Spleen (tissue), 11 donors: ENCODE data around the gene GBP2. TPM values are rescaled to one million over a fixed set of nuclear protein-coding genes. Genes with fewer than 3 reads are reported as not detected.

ENCODE experiments used
- DNase-seq: peaks from one replicate; pipeline ENCODE4 v3.0.0-alpha.2; 2020
- H3K27ac ChIP-seq, 8 donors: fragments of 200-600 bp; sonication (generic) in 7 of 8; 1 replicate in 4 of 8; 2 replicates in 4 of 8; pipeline versions ENCODE4 v1.5.0 to v1.8.0; 2016 to 2021; ENCODE audit warnings: inconsistent platforms in 4 of 8, mild to moderate bottlenecking in 4 of 8, moderate library complexity in 1 of 8
- H3K27me3 ChIP-seq, 7 donors: fragments of 200-600 bp; sonication (generic) in 6 of 7; replicated peaks in 1 of 7; 1 replicate in 4 of 7; 2 replicates in 3 of 7; pipeline versions ENCODE4 v1.5.0 to v1.8.0; 2016 to 2021; ENCODE audit warnings: inconsistent platforms in 3 of 7, mild to moderate bottlenecking in 1 of 7
- H3K36me3 ChIP-seq, 6 donors: fragments of 200-600 bp; sonication (generic) in 5 of 6; 1 replicate in 4 of 6; 2 replicates in 2 of 6; pipeline versions ENCODE4 v1.5.0 to v1.8.0; 2016 to 2021; ENCODE audit warnings: inconsistent platforms in 2 of 6
- H3K4me1 ChIP-seq, 6 donors: fragments of 200-600 bp; sonication (generic) in 5 of 6; 1 replicate in 3 of 6; 2 replicates in 3 of 6; pipeline versions ENCODE4 v1.5.0 to v1.8.0; 2016 to 2021; ENCODE audit warnings: inconsistent platforms in 3 of 6
- H3K4me3 ChIP-seq, 8 donors: fragments of 200-600 bp; sonication (generic) in 7 of 8; 1 replicate in 4 of 8; 2 replicates in 4 of 8; pipeline versions ENCODE4 v1.5.0 to v1.8.0; 2016 to 2021; ENCODE audit warnings: inconsistent platforms in 4 of 8, mild to moderate bottlenecking in 4 of 8, moderate library complexity in 2 of 8
- H3K9me3 ChIP-seq, 8 donors: fragments of 200-600 bp; sonication (generic) in 7 of 8; 1 replicate in 4 of 8; 2 replicates in 4 of 8; pipeline versions ENCODE4 v1.5.0 to v1.8.0; 2016 to 2021; ENCODE audit warnings: inconsistent platforms in 4 of 8
- CTCF ChIP-seq, 11 experiments: fragments of 200-600 bp in 7 of 11; fragments of 450-650 bp in 4 of 11; sonication (generic) in 4 of 11; IDR thresholded peaks in 8 of 11; conservative IDR thresholded peaks in 3 of 11; 1 replicate in 7 of 11; 2 replicates in 4 of 11; pipeline versions ENCODE4 v1.4.0 to v1.8.0; 2016 to 2021; ENCODE audit warnings: antibody characterized with exemption in 11 of 11, inconsistent platforms in 4 of 11, mild to moderate bottlenecking in 1 of 11
- POLR2A ChIP-seq, 3 donors: fragments of 450-650 bp; IDR thresholded peaks; one replicate each; pipeline ENCODE4 v1.5.1; 2017; ENCODE audit warnings: antibody characterized with exemption in 3 of 3, mild to moderate bottlenecking in 1 of 3
- POLR2AphosphoS5 ChIP-seq, 3 donors: sonication (generic); formaldehyde crosslinking; IDR thresholded peaks; one replicate each; pipeline ENCODE4 v1.5.1; 2017; ENCODE audit warnings: antibody characterized with exemption in 3 of 3
- WGBS, 5 donors: extraction: QIAGEN DNeasy Blood & Tissue Kit in 3 of 5; methylation state at CpG; one replicate each; pipeline versions ENCODE4 v1.1.5 to v1.1.7; 2013 to 2018; 5-methylcytosine and 5-hydroxymethylcytosine counted together
- intact Hi-C: fragments of 100-400 bp; cut with DNase I; formaldehyde crosslinking; loops from one replicate; pipeline ENCODE4 v1.15.0; 2023; ENCODE audit warnings: low total_unique reads
- polyA plus RNA-seq, 3 donors: library from polyadenylated mRNA; stranded (reverse); fragments of 200-250 nt; gene quantifications; one replicate each; pipeline ENCODE4 v1.2.1, GENCODE V29; 2013
- total RNA-seq, 7 donors: library from RNA; depleted of rRNA in 3 of 7; stranded (reverse); fragments of >200 nt in 3 of 7; fragmentation: NEBNext Ultra II Directional in 4 of 7; extraction: Animal tissue kit (Norgen Biotek cat#: 25700) in 4 of 7; gene quantifications; one replicate each; pipeline versions ENCODE4 v1.1.0 to v1.2.1, GENCODE V29; 2016 to 2021
- donor health status: healthy with polysubstance abuse.
- donor health status: DM: no; HTN: no; CAD: no; lungs with moderate emphysema.
- donor health status: DM: no; HTN: no; CAD: no.
- donor health status: Bipolar disorder and iron deficiency.
- donor health status: healthy.
- donor health status: DM: no; HTN: no; CAD: no.
- donor health status: DM: yes; HTN: yes; CAD: no.

GBP2 gene
- total and polyA plus RNA-seq, 10 donors = 62.1 to 109 (median 79.6) TPM

- Histone ChIP-seq H3K27ac (no peak overlapping the region), H3K27me3 (no peaks in the 10 kb centered on the region), H3K4me1 (no peaks in the 10 kb centered on the region), H3K4me3 (no peak overlapping the region), H3K36me3 (no peaks in the 10 kb centered on the region), H3K9me3 (peaks cover 0 to 8% (median 5%) of the 10 kb centered on the region in 8 donors)
- intact Hi-C loops = no loop called here
- 86 to 95% (median 92%) methylated on average over 5 of the region's 5 CpGs for WGBS, 5 donors
- TF ChIP-seq CTCF (IDR thresholded peaks at IDR 0.05 in 8 of 11, conservative IDR thresholded peaks at IDR 0.05 in 3 of 11) (no peak), POLR2A (IDR thresholded peaks at IDR 0.05) (no peak), POLR2AphosphoS5 (IDR thresholded peaks at IDR 0.05) (no peak)
- no peak for DNase-seq
These were observed 39.9 kb upstream of the GBP2 start for GRCh38 chr1:89165811-89166210.

GRCh38 chr1:89151047-89151446 lies 25.1 kb upstream of the GBP2 start:
- intact Hi-C loops = no loop called here
- Histone ChIP-seq H3K27ac (no peak overlapping the region), H3K4me3 (no peak overlapping the region), H3K4me1 (no peaks in the 10 kb centered on the region), H3K9me3 (no peaks in the 10 kb centered on the region), H3K36me3 (no peaks in the 10 kb centered on the region), H3K27me3 (no peaks in the 10 kb centered on the region)
- 14 to 31% (median 21%) methylated on average over 1 of the region's 1 CpG for WGBS, 5 donors
- TF ChIP-seq POLR2AphosphoS5 (IDR thresholded peaks at IDR 0.05) (no peak), CTCF (IDR thresholded peaks at IDR 0.05 in 8 of 11, conservative IDR thresholded peaks at IDR 0.05 in 3 of 11) (no peak), POLR2A (IDR thresholded peaks at IDR 0.05) (no peak)
- DNase-seq = no peak

- H3K4me3 ChIP-seq = no peak overlapping the region
- TF ChIP-seq POLR2AphosphoS5 (IDR thresholded peaks at IDR 0.05) = no peak
- TF ChIP-seq POLR2A (IDR thresholded peaks at IDR 0.05) = no peak
- TF ChIP-seq CTCF (IDR thresholded peaks at IDR 0.05 in 8 of 11, conservative IDR thresholded peaks at IDR 0.05 in 3 of 11) = no peak
- no peak for DNase-seq
- H3K4me1 ChIP-seq = no peaks in the 10 kb centered on the region
- no peaks in the 10 kb centered on the region for H3K9me3 ChIP-seq
- 83 to 89% (median 85%) methylated on average over 3 of the region's 3 CpGs for WGBS, 5 donors
- H3K27ac ChIP-seq = no peak overlapping the region
- H3K36me3 ChIP-seq = no peaks in the 10 kb centered on the region
- intact Hi-C loops = no loop called here
- H3K27me3 ChIP-seq = no peaks in the 10 kb centered on the region
These were observed 24.1 kb upstream of the GBP2 start for GRCh38 chr1:89149976-89150375.

GRCh38 chr1:89149229-89149628 lies 23.3 kb upstream of the GBP2 start:
- TF ChIP-seq POLR2A (IDR thresholded peaks at IDR 0.05) (no peak), POLR2AphosphoS5 (IDR thresholded peaks at IDR 0.05) (no peak), CTCF (IDR thresholded peaks at IDR 0.05 in 8 of 11, conservative IDR thresholded peaks at IDR 0.05 in 3 of 11) (no peak)
- Histone ChIP-seq H3K4me1 (no peaks in the 10 kb centered on the region), H3K27me3 (no peaks in the 10 kb centered on the region), H3K27ac (no peak overlapping the region), H3K36me3 (no peaks in the 10 kb centered on the region), H3K9me3 (no peaks in the 10 kb centered on the region), H3K4me3 (no peak overlapping the region)
- 69 to 87% (median 82%) methylated on average over 3 of the region's 3 CpGs for WGBS, 5 donors
- DNase-seq = no peak
- intact Hi-C loops = no loop called here
